Measurements from ENCODE around the gene PGLYRP3. TPM values are rescaled to one million over a fixed set of nuclear protein-coding genes. Genes with fewer than 3 reads are reported as not detected.

PGLYRP3 gene
- polyA plus RNA-seq, 4 donors = not detected

DNA sequence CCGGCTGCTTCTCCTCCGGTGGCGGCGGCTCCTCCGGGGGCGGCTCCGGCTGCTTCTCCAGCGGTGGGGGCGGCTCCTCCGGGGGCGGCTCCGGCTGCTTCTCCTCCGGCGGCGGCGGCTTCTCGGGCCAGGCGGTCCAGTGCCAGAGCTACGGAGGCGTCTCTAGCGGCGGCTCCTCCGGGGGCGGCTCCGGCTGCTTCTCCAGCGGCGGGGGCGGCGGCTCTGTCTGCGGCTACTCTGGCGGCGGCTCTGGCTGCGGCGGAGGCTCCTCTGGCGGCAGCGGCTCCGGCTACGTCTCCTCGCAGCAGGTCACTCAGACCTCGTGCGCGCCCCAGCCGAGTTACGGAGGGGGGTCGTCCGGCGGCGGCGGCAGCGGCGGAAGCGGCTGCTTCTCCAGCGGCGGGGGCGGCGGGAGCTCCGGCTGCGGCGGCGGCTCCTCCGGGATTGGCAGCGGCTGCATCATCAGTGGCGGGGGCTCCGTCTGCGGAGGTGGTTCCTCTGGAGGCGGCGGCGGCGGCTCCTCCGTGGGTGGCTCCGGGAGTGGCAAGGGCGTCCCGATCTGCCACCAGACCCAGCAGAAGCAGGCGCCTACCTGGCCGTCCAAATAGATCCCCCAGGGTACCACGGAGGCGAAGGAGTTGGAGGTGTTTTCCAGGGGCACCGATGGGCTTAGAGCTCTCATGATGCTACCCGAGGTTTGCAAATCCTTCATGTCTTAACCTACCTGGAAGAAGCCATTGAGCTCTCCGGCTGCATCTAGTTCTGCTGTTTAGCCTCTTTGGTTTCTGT is 51.3 kb downstream of the PGLYRP3 start:
- no peak for DNase-seq (ENCODE audit: low read depth in 4 of 4, low spot score in 2 of 4)

DNA sequence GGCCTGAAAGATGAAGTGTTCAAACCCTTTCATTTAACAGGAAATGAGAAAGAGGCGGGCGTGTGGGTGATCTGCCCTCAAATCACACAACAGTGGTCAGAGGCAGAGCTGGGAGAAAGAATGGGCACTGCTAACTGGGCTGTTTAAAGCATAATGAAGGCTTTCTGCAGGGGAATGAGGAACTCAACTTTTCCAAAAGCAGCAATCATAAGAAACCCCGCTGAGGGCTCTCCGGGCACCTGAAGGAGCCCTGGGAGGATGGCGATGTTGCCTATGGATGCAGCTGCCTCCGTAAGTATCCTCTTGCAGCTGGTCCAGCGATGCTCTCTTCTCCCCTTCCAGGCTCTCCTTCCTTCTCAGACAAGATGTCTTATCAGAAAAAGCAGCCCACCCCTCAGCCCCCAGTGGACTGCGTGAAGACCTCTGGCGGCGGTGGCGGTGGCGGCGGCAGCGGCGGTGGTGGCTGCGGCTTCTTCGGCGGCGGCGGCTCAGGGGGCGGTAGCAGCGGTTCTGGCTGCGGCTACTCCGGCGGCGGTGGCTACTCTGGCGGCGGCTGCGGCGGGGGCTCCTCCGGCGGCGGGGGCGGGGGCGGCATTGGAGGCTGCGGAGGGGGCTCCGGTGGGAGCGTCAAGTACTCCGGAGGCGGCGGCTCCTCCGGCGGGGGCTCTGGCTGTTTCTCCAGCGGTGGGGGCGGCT is 52.0 kb downstream of the PGLYRP3 start:
- no peak for DNase-seq (ENCODE audit: low read depth in 4 of 4, low spot score in 2 of 4)

DNA sequence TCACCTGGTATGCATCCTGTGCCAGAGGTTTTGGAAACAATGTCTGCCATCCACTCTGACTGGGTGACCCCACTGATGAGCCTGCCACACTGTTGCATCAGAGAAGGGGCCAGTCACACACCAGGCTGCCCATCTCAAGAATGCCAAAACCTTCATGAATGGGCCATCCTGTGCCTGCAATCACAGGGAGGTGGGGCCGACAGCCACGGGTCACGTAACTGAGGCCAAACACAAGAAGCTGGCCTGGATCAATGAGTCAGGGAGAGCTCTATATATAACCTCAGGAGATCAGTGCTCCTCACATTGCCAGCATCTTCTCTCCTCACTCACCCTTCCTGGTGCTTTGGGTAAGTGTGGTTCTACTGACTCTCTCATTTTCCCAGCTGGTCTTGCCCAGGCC is 53.4 kb downstream of the PGLYRP3 start, which contains the start of gene LORICRIN:
Gene LORICRIN, plus strand, starts transcription at position 301 of the 400 bp plus-strand sequence. CDS start 1,263 bp downstream, outside the sequence.
- no peak for DNase-seq (ENCODE audit: low read depth in 4 of 4, low spot score in 2 of 4)

DNA sequence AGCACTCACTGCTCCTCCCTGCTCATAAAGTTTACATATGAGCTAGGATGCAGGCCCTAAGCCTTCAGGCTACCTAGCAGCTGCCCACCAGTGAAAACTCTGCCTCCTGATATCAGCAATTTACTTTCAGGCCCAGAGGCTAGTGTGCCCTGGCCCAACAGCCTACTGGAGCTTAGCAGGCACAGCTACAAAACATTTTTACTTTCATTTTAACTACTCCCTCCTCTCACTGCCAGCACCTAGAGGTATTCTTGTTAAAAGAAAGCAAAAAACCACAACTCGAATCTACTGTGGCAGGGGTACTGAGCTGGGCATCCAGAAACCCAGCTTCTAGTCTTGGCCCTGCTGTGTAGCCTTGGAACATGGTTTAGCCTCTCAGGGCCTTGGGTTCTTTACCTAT is 59.1 kb downstream of the PGLYRP3 start:
- DNase-seq (ENCODE audit: low read depth in 4 of 4, low spot score in 2 of 4) = no peak

DNA sequence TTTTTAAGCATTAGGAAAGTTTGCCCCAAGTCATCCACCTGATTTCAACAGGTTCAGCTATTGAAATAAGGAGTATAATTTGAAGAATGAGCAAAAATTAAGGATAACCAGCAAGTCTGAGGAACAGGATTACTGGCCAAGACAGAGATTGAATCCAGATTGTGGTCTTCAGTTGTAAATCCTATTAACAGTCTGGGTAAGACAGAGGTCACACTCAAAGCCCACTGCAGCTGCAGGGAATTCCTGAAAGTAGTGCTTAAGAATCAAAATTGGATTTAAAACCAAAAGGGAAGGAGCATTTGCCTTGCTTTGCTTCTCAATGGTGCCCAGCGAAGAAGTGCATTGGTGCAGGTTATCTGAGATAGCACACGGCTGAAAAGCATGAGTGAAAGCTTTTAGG is 59.7 kb downstream of the PGLYRP3 start:
- DNase-seq (ENCODE audit: low read depth in 4 of 4, low spot score in 2 of 4) = no peak

DNA sequence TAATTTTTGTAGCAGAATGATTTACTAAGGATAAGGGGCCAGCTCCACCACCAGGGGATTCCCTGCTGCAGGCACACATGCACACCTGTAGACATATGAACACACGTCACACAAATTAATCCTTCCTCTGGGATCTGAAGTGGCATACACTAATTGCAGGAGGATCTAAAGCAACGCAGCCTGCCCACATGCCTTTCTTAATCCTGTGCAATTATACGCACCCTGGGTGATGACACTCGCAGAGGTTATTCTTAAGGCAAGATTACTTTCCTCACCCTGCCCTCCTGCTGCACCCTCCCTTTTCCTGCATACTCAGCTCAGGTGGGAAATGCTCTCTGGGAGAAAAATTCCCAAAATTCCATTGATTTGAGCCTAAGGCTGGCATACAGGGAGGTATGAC is 60.8 kb downstream of the PGLYRP3 start:
- no peak for DNase-seq (ENCODE audit: low read depth in 4 of 4, low spot score in 2 of 4)

DNA sequence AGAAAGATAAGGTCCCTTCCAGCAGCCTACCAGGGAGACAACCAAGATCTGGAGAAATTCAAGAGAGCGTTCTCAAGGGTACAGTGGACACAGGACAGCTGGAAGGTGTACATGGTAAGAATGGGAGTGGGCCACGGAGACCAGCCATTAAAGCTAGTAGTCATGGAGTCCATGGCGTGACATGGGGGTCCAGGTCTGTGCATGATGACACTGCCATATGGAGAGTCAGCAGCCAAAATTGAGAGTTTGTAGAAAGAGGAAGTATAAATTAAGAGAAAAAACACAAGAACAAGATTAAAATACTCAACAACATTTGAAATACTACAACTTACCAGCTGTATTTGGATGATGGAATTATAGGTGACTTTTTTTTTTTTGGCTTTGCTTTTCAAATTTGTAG is 61.2 kb downstream of the PGLYRP3 start:
- no peak for DNase-seq (ENCODE audit: low read depth in 4 of 4, low spot score in 2 of 4)

DNA sequence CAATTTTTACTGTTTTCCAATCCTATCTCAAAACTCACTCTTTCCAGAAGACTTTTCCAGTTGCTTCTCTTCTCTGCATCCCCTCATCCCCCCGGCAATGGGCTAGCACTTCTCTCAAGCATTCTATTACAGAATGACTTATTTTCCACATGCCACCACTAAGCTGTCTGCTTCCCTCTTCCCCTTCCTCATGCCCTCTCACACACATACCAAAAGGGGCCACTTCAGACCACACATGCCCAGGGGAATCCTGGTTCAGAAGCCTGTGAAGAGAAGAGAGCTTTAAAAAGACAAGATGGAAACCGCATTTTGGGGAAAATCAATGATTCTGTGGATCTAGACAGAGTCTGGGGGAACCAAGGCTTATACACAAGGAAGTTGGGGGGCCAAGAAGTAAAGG is 61.7 kb downstream of the PGLYRP3 start:
- DNase-seq (ENCODE audit: low read depth in 4 of 4, low spot score in 2 of 4) = no peak

DNA sequence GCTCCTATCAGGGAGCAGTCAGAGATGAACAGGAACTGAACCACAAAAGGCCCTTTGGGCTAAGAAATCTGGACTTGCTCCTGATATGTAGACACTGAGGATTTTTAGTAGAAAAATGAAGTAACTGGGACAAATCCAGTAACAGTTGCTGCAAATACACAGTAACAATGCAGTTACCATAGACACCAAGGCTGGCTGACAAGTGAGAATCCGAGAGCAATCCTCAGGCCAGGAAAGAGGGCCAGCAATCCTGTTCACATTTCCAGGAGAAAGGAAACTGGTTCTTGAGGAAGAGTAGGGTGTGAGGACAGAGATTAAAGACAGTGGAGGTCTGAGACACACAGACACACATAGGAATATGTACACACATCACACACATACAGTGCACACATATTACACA is 62.6 kb downstream of the PGLYRP3 start:
- DNase-seq (ENCODE audit: low read depth in 4 of 4, low spot score in 2 of 4) = no peak

DNA sequence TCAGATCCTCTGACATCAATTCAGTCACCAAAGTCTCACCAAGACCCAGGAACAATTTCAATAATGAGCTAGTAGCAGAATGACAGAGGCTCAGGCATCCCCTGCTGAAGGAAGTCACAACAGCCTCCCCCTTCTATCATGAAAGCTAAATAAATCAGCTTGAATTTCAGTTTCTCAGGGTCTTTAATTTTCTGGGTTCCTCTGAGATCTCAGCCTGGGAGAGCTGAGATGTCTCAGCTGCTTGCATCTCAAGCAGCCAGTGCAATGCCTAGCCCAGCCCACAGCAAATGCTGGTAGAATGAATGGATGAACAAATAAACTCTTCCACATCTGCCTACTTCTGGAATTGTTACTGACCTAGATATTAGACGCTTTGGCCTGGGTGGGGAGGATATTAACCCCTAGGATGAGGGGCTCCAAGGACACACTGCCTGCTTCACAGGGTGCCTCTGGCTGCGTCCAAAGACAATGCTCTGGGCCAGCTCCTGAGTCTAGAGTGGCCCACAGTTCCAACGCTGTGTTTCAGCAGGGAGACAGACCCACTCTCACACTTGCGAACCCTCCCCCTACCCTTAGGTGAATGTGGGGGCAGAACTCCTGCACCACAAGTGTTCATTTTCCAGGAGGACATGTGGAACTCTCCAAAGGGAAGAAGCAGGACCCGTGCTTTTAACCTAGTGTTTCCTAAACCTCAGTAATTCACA is 64.4 kb downstream of the PGLYRP3 start:
- DNase-seq (ENCODE audit: low read depth in 4 of 4, low spot score in 2 of 4) = peak in 1 of 4 donors; percentile 44

Other genes starting within 250 kb of the PGLYRP3 start
- gene SPRR2B, start 241.3 kb downstream of the PGLYRP3 start, polyA plus RNA-seq (ENCODE audit: insufficient read length in 4 of 4) = not detected
- gene SPRR2E, start 218.4 kb downstream of the PGLYRP3 start, polyA plus RNA-seq (ENCODE audit: insufficient read length in 4 of 4) = not detected
- not detected for gene SPRR2F, start 199.4 kb downstream of the PGLYRP3 start, polyA plus RNA-seq (ENCODE audit: insufficient read length in 4 of 4)
- gene SPRR2G, start 162.1 kb downstream of the PGLYRP3 start, polyA plus RNA-seq (ENCODE audit: insufficient read length in 4 of 4) = not detected
- gene LELP1, start 109.5 kb downstream of the PGLYRP3 start, polyA plus RNA-seq (ENCODE audit: insufficient read length in 4 of 4) = not detected
- gene PRR9, start 95.4 kb downstream of the PGLYRP3 start, polyA plus RNA-seq (ENCODE audit: insufficient read length in 4 of 4) = not detected
- gene LORICRIN, start 53.3 kb downstream of the PGLYRP3 start, polyA plus RNA-seq (ENCODE audit: insufficient read length in 4 of 4) = not detected
- not detected for gene PGLYRP4, start 35.9 kb upstream of the PGLYRP3 start, polyA plus RNA-seq (ENCODE audit: insufficient read length in 4 of 4)
- gene S100A9, start 44.9 kb upstream of the PGLYRP3 start, polyA plus RNA-seq (ENCODE audit: insufficient read length in 4 of 4) = 10 to 100 TPM in 3 of 4 donors, 1 to 10 TPM in 1; 7.7 to 25.8 (median 17.0) TPM
- 1 to 10 TPM in 3 of 4 donors, under 1 TPM in 1; 0.35 to 3.9 (median 2.1) TPM for gene S100A12, start 62.7 kb upstream of the PGLYRP3 start, polyA plus RNA-seq (ENCODE audit: insufficient read length in 4 of 4)
- gene S100A8, start 78.1 kb upstream of the PGLYRP3 start, polyA plus RNA-seq (ENCODE audit: insufficient read length in 4 of 4) = 10 to 100 TPM in 3 of 4 donors, 1 to 10 TPM in 1; 4.4 to 15.1 (median 12.9) TPM
- gene S100A7A, start 103.6 kb upstream of the PGLYRP3 start, polyA plus RNA-seq (ENCODE audit: insufficient read length in 4 of 4) = not detected
- under 1 TPM in 3 of 4 donors, not detected in 1; 0.32 to 0.87 (median 0.55) TPM for gene S100A7, start 147.7 kb upstream of the PGLYRP3 start, polyA plus RNA-seq (ENCODE audit: insufficient read length in 4 of 4)
- gene S100A6, start 223.0 kb upstream of the PGLYRP3 start, polyA plus RNA-seq (ENCODE audit: insufficient read length in 4 of 4) = 100 to 1,000 TPM; 184 to 308 (median 260) TPM
- gene S100A5, start 228.0 kb upstream of the PGLYRP3 start, polyA plus RNA-seq (ENCODE audit: insufficient read length in 4 of 4) = 1 to 10 TPM in 2 of 4 donors, under 1 TPM in 2; 0.76 to 1.3 (median 1.1) TPM
- gene S100A4, start 232.9 kb upstream of the PGLYRP3 start, polyA plus RNA-seq (ENCODE audit: insufficient read length in 4 of 4) = 10 to 100 TPM; 32.3 to 55.5 (median 47.8) TPM
- under 1 TPM in 3 of 4 donors, not detected in 1; 0.46 to 0.52 (median 0.47) TPM for gene S100A3, start 236.3 kb upstream of the PGLYRP3 start, polyA plus RNA-seq (ENCODE audit: insufficient read length in 4 of 4)

Data from left renal cortex interstitium (tissue), 4 donors.